Measurements from ENCODE around the gene WDR64. TPM values are rescaled to one million over a fixed set of nuclear protein-coding genes. Genes with fewer than 3 reads are reported as not detected.

Gene WDR64
- polyA plus RNA-seq, 2 of the 4 experiments (the other 2 are of a cell fraction): not detected

- no peaks in the 10 kb centered on the region for H3K9me3 ChIP-seq
- H3K4me2 ChIP-seq: peak overlapping the region; percentile 69
- peak overlapping the region; percentile 15 to 54; a peak in 2 of 6 replicates for H3K27ac ChIP-seq
- ATAC-seq (peak; percentile 64 to 82; a peak in 5 of 6 replicates), FAIRE-seq (no peak), DNase-seq (ENCODE audit: low read depth in 1 of 2, low spot score in 1 of 2) (peak in 1 of 2 experiments; percentile 25)
- ChIA-PET CTCF (interaction anchor here (1.0 to 1.1 kb wide), 2 partner anchors 57 to 100 kb away, joined by 3 read pairs; no protein-coding TSS in a partner anchor), POLR2A (no interaction called here)
- peaks cover 12% of the 10 kb centered on the region for H3K4me1 ChIP-seq
- no peak overlapping the region for H3K4me3 ChIP-seq
- 0 out of 3 replicates have a peak, but pooled peaks have one; percentile 21 for TF ChIP-seq SMC3 (IDR thresholded peaks at IDR 0.05)
- TF ChIP-seq ATOH8 (CRISPR knock-in tag; IDR thresholded peaks at IDR 0.05; ENCODE audit: low read depth): no peak
- TF ChIP-seq RAD21 (conservative IDR thresholded peaks at IDR 0.05 in 1 of 2, IDR thresholded peaks at IDR 0.05 in 1 of 2): peak; percentile 14 to 28; a peak in 2 of 5 replicates
- TF ChIP-seq FOSL2 (IDR thresholded peaks at IDR 0.05): no peak
- 0 out of 2 replicates have a peak, but pooled peaks have one; percentile 1 for TF ChIP-seq FOSL2 (CRISPR knock-in tag; IDR thresholded peaks at IDR 0.05)
- no peak for TF ChIP-seq JUN (IDR thresholded peaks at IDR 0.05)
- no peak for TF ChIP-seq NPAS2 (CRISPR knock-in tag; IDR thresholded peaks at IDR 0.05; ENCODE audit: borderline replicate concordance)
- TF ChIP-seq ESRRA (IDR thresholded peaks at IDR 0.05; ENCODE audit: borderline replicate concordance, low read length): 0 out of 2 replicates have a peak, but pooled peaks have one; percentile 48
- 31% methylated on average over 4 of the region's 4 CpGs for WGBS (ENCODE audit: missing lambda C conversion rate)
Measured at GRCh38 chr1:241724741-241725356, 72.8 kb downstream of the WDR64 start.

- no peak for TF ChIP-seq HEYL (CRISPR knock-in tag; IDR thresholded peaks at IDR 0.05)
- peak; percentile 66 for TF ChIP-seq REST (IDR thresholded peaks at IDR 0.05)
- Histone ChIP-seq H3K9me3 (no peaks in the 10 kb centered on the region), H3K27ac (no peak overlapping the region), H3K4me3 (no peak overlapping the region), H3K4me1 (peaks cover under 1% of the 10 kb centered on the region; the same call in 1 of the 3 replicates), H3K4me2 (no peak overlapping the region)
- CTCF ChIA-PET: no interaction called here
- FAIRE-seq: no peak
- POLR2A ChIA-PET: interaction anchor here (1.2 kb wide), 1 partner anchor 90 kb away, joined by 3 read pairs; no protein-coding TSS in a partner anchor
- ATAC-seq: no peak
- peak in 1 of 2 experiments; percentile 12 for DNase-seq (ENCODE audit: low read depth in 1 of 2, low spot score in 1 of 2)
Measured at GRCh38 chr1:241730031-241730430, 78.0 kb downstream of the WDR64 start.

- H3K4me3 ChIP-seq: no peak overlapping the region
- no peaks in the 10 kb centered on the region for H3K4me1 ChIP-seq
- no peaks in the 10 kb centered on the region for H3K9me3 ChIP-seq
- H3K27ac ChIP-seq: no peak overlapping the region
- ChIA-PET POLR2A (no interaction called here), CTCF (interaction anchor here (1.0 kb wide), 1 partner anchor 46 kb away, joined by 3 read pairs; no protein-coding TSS in a partner anchor)
- DNase-seq (ENCODE audit: low read depth in 1 of 2, low spot score in 1 of 2): no peak
- 90% methylated on average over 2 of the region's 2 CpGs for WGBS (ENCODE audit: missing lambda C conversion rate)
- ATAC-seq: no peak
- TF ChIP-seq USF2 (IDR thresholded peaks at IDR 0.05): no peak
- TF ChIP-seq POLR2AphosphoS2 (conservative IDR thresholded peaks at IDR 0.05; ENCODE audit: low read length): no peak
- no peak for TF ChIP-seq MYC (IDR thresholded peaks at IDR 0.05; ENCODE audit: borderline replicate concordance, low read length)
- no peak for TF ChIP-seq MAFK (IDR thresholded peaks at IDR 0.05; ENCODE audit: partially characterized antibody)
- TF ChIP-seq RARB (CRISPR knock-in tag; IDR thresholded peaks at IDR 0.05): no peak
- no peak for TF ChIP-seq FOSL2 (IDR thresholded peaks at IDR 0.05)
- TF ChIP-seq FOSL2 (CRISPR knock-in tag; IDR thresholded peaks at IDR 0.05): no peak
- FAIRE-seq: no peak
- H3K4me2 ChIP-seq: no peak overlapping the region
Measured at GRCh38 chr1:241733899-241734298, 81.8 kb downstream of the WDR64 start.

Measured in A549 (cell line).